Femur (tissue), 1 donor: ENCODE measurements around the gene PRG3.
"Not testable (repeated sequence)": the region's sequence is repeated elsewhere in the genome, so short reads cannot be mapped to it uniquely, and the experiment has no call there.

Experiments used
- DNase-seq: peaks from one replicate; pipeline ENCODE4 v3.0.0-alpha.2; 2017

The PRG3 gene

DNA sequence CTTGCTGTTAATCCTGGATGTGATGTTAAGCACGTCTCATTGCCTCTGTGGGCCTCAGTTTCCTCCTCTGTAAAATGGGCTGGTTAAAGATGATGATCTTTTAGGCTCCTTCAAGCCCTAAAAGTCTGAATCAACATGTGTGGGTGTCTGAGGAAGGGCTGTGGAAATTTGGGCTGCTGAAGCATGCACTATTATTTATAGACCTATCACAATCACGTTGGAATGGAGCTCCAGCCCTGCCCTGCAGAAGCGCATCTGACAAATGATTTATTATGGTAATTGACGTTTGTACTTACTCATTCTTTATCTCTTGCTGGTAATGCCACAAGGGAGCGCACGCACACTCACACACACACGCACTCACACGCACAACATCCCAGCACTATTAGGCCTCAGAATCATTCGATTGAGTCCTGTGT lies 22.4 kb downstream of the PRG3 start:
- no peak for DNase-seq

DNA sequence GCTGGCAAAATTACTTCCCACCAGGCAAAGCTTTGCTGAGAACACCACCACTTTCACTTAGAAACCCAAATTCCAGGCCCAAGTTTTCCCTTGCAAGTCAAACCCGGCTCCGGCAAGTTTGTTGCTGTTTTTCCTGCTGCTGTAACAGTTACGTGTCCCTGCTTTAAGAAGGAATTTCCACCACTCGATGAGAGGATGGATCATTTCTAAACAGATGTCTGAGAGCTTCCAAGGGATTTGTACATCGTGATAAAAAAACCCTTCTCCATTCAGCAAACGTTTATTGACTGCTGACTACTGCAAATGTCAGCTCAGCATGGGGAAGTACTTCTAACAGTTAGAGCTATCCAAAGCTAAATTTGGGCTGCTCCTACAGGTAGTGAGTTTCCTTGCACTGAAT lies 23.1 kb downstream of the PRG3 start:
- DNase-seq: no peak

DNA sequence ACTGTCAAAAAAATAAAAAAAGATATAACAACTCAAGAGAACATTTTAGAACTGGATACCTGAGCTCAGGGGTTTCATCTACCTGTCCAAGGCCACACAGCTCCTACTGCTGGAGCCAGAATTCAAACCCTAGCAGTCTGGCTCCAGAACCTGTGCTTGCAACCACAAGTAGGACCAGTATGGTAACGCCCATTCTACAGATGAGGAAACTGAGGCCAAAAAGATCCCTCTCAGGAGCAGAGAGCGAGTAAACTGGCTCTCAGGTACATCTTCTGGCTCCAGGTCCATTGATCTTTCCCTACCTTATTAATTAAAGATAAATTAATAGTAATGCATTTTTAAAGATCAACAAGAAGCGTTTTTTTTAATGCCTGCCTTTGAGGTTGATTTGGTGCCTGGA lies 23.6 kb downstream of the PRG3 start:
- DNase-seq: no peak

DNA sequence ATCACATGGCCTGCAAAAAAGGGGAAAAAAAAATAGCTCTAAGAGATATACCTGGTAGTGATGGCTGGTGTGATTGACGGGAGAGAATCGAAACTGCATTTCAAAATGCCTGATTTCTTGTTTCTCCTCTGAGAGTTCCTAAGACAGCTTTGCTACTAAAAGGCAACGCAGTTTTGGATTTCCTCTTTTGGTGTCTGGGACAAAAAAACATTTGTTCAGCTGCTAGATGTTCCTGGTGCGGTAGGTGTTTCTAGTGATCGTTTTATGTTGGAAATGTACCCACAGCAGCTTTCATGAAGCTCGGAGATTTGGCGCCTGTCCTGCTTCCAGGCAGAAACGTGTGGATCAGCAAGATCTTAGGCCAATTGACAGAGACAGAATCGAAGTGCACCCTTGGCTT lies 24.7 kb downstream of the PRG3 start:
- no peak for DNase-seq

DNA sequence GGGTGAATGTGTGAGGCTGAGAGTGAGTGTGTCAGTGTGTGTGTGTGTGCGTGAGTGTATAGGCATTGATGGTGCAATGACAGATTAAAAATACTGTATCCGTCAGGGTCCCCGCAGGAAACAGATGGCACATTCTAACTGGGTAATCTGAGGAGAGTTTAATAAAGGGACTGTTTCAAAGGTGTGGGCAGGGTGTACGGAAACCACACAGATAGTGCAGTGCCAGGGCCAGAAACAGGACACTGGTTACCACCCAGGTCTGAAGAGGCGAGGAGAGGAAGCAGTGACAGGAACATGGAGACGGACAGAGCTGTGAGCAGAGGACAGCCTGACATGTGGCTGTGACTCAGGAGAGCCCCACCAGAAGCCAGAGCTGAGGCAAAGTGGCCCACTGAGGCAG lies 26.3 kb downstream of the PRG3 start:
- DNase-seq: no peak

DNA sequence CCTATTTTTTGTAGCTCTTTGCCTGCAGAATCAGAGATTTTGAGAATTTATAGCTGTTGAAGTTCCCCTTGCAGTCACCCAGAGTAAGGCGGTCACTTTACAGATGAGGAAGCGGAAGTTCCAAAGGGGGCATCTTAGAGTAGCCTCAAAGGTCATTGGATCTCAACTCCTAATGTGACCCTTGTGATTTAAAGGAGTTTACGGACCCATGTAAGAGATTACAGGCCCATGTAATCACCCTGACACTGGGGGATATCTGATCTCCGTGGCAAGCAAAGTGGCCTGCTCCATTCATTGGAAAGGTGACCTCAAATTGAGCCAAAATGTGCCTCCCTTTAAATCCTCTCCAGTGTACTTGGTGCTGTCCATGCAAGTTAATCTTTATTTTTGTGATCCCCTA lies 27.1 kb downstream of the PRG3 start:
- no peak for DNase-seq

DNA sequence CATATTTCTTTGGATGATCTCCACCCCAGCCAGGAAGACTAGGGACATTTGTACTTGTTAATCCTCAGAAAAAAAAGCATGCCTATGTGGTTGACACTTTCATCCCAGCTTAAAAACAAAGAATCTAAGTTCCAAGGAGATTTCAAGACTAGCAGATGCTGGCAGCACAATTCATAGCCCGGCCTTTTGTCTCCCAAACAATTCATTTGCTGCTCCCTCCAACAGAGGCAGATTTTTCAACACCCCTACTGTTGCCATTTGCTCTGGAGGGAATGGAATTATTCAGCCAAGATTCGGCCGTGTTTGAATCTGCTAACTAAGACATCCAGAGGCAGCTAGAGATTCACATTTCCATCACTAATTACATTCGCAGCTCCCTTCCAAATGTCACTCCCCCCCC lies 27.5 kb downstream of the PRG3 start:
- no peak for DNase-seq

DNA sequence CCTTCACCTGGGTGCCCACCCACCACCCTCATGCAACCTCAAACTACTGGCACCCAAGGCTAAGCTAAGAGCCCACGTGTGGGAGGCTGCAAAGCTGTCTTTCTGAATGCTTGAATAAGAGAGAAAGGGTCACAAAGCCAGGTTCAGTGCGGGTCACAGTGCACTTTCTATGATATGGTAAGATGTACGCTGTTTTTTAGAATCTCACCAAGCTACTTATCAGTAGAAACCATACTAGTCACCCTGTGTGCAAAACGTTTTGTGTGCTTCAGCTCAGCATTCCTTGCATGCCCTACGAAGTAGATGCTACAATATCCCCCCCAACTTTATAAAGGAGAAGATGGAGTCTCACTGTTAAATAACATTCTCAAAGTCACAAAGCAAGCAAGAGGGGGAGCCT lies 27.9 kb downstream of the PRG3 start:
- DNase-seq: no peak

DNA sequence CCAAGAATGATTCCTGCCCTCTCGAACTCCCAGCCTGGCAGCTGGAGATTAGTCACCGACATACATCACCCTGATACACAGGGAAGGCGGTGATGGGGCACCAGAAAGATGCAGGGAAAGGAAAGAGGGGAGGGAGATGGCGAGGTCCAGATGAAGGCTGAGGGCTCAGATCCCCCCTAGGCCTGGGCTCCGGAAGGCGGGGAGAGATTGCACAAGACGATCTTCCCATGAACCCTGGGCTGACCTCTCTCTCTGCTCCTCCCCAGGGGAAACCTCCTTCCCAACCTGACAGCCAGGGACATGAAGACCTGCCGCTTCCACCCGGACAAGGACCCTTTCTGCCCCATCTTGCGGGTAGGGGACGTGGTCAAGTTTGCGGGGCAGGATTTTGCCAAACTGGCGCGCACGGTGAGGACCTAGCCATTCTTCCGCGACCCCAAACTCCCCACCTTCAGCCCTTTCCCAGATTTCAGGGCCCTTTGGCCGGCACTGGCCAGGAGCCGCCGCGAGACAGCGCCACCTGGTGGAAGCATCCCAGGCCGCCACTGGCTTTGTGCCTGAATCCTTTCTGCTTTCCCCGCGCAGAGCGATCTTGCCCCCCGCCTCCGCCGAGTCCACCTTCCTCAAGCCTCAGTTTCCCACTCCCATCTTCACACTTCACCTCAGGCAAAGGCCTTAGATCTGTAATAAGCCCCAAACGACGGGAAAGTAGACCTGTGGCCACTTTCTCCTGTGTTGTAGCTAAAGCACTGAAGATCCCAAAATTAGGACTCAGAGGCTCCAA lies 31.3 kb downstream of the PRG3 start:
- DNase-seq: peak; percentile 76

DNA sequence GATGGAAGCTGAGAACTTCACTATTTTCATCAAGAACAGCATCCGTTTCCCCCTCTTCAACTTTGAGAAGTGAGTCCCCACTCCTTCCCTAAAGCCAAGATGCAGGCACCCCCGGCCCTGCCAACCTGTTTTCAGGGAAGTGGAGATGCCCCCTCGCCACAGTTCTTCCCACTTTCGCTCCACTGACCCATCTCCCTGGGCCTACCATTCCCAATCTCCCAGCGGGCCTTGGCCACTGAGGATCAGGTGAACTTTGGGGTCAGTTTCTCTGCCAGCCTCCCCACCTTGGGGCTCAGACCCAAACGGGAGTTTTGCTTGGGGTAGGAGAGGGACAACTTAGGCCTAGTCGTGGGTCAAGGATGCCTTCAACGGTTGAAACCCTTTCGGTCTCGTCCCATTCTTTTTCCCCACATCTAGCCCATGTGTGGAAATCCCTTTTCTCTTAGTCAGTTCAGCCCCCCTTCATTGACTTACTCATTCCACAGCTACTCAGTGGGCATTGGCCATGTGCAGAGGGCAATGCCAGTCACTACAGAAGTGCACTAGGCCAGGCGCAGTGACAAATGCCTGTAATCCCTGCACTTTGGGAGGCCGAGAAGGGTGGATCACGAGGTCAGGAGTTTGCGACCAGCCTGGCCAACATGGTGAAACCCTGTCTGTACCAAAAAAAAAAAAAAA lies 32.2 kb downstream of the PRG3 start:
- DNase-seq: no peak

DNA sequence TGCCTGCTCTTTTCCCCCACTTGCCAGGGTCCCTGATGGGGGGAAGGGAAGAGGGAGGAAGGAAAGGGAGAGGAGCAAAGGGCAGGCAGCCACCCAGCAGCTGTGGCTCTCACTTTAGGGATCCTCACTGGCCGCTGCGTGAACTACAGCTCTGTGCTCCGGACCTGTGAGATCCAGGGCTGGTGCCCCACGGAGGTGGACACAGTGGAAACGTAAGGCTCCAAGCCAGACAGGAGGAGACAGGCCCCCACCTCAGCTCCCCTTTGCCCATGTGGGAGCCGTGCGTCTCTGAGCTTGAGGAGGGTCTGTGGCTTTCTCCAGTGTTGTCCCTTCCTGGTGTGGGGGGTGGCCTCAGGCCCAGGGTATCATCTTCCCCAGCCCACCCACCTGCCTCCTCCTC lies 32.9 kb downstream of the PRG3 start:
- no peak for DNase-seq

DNA sequence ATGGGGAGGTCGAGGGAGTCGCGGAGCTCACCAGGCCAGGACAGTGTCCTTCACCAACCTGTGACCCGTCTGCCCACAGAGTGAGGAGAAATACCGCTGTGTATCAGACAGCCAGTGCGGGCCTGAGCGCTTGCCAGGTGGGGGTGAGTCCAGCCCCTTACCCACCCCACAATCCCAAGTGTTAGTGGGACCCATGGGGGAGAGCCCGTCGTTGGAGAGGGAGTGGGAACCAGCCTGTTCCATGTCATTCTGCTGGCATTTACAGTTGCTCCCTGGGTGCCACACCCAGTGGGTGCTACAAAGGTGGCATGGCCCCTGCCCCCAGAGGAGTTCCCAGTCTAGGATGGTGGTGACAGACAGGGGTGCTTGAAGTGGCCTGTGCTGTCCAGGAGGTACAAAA lies 33.6 kb downstream of the PRG3 start:
- DNase-seq: no peak

DNA sequence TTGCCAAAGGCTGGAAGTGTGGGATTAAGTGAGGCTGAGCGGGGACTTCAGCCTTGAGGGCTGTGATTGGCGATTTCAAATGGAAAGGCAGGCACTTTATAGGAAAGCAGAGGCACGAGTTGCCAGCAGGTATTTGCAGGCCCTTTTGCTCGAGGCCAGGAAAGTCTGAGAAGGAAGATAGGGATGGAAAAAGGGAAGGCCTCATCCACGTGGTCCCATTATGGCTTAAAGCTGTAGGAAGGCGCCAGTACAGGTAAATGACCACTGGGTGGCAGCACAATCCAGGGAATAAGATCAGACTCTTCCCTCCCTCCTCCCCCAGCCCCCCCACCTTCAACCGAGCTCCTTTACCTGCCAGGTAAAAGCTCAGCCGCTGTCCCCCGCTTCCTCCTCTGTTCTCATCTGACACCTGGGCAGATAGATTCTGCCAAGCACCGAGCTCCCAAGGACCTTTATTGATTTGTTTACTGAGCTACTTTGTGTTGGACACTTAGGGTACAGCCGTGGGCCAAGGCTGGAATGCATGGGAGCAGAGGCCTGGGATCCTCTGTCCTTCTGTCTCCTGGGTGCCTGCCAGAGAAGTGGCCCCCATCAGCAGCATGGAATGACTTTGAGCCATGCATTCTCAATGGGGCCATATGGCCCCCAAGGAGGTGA lies 35.3 kb downstream of the PRG3 start:
- DNase-seq: peak; percentile 72

DNA sequence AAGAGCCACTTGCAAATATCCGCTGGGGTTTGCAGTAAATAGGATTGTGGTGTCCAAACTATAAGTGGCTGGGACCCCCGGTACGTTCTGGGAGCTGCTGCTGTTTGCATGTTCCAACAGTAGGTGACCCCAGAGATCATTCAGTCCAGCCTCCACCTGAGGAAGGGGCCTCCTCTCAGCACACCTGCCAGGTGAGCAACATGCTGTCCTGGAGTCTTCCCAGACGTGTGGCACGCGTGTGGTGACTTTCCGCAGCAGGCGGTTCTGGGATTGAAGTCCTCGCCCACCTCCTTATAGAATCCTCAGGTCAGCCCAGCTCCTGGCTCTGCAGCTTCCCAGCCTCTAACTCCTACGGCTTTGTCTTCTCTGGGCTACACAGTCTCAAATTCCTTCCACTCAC lies 36.1 kb downstream of the PRG3 start:
- DNase-seq: no peak

DNA sequence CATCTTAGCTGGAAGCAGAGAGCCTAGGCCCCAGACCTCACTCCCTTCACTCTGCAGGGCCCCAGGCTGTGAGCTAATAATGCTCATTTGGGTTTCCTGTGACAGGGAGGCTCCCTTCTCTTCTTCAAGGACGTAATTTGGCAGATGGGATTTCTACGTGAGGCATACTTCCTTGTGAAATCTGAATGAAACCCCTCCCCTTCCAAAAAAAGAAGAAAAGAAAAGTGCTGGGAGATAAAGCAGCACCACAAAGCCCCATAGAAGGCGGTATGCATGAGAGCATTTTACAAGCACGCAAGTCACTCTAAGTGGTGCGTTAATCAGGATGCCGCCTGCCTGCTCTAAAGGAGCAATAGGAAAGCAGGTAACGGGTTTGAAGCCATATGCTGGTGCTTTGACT lies 37.1 kb downstream of the PRG3 start:
- DNase-seq: no peak

DNA sequence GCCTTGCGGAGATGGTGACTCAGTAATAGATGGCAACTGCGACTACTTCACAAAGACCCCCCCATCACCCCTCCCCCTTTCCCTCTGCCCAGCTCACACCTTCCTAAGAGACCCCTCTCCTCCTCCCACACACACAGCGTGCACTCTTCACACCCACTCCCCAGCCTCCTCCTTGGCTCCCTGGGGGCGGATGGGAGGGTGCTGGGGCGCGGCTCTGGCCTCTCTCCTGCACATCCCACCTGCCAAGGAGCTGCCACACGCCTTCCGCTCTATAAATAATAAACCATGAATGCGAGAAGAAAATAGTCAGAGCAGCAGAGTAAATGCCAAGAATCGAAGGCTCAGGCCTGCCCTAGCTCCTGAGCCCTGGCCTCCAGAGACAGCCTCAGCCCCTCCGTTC lies 38.2 kb downstream of the PRG3 start:
- no peak for DNase-seq

DNA sequence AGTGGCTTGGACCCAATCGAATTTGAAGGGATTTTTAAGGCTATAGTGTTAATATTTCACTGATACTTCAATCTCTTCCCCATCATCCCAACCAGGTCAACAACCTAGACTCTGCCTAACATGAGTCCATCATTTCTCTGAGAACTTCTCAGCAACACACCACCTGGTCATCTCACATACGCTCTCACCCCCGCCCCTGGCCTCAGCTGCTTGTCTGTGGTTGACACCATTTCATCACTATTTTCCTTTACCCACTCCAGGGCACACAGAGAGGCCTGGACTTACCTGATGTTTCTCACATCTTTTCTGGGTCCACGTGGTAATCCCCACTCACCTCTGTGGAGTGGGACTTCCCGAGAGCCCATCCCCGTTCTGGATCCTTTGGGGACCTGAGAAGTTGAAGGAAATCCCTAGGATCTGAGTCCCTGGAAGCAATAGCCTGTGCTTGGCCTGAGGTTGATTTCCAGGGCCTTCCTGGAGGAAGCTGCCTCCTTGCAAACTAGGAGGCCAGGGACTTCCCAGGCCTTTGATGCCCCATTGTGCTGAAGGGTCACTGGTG lies 39.6 kb downstream of the PRG3 start:
- no peak for DNase-seq

DNA sequence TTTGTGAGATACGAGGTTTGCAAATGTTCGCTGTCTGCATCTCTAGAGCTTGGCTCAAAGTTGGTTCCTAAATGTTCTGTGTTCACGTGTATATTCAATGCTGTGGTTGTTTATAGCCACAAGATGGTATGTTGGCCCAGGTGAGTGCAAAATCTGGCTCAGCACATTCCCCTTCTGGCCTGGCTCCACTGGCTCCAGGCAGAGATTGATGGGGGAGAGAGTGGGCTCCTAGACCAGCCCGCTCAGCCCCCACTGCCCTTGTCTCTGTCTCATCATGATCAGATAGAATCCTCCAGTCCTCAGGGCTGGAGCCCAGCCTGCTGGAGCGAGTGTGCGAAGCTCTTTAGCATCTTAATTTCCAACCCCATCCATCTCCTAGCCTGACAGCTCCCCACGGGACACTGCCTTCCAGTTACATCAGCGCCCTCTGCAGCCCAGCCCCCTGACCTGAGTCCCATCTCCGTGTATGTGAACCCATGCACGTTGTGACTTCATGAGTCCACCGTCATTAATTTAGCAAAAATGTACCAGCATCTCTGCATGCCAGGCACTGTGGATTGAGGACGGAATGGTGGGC lies 40.8 kb downstream of the PRG3 start:
- peak; percentile 49 for DNase-seq

DNA sequence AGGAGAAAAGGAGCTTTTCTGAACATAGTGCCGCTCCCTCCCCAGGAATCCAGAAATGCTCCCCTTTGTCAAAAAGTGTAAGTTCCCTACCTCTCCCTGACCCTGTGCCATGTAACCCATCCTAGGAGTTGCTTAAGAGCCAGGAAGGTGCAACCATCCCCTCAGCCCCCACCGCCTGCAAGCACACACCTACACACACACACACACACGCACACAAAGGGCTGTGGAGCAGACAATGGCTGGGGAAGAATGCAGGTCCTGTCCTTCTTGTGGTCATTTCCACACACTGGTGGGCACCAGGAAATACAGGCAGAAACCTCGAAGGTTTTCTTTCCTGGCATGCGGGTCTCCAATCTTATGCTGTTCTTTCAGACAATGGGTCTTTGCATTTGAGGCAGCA lies 41.6 kb downstream of the PRG3 start:
- no peak for DNase-seq

DNA sequence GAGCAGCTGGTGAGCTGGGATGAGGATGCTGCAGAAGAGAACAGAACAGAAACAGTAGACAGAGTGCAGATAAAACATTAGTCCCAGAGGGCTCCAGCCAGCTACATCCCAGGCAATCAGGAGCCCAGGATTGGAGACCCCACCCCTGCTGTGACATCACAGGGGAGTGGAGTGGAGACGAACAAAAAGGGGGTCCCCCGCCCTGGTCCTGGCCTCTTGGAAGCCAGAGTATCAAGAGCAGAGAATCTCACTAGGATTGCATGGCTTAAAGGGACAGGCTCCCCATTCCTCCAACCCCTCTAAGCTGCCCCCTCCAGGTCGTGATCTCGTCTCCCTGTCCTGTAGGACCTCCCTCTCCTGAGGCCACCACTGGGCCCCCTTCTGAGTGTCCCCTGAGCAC lies 42.8 kb downstream of the PRG3 start, which contains the start of gene P2RX3:
Gene P2RX3, plus strand, starts transcription at position 211 of the 400 bp plus-strand sequence. CDS start 199 bp downstream, outside the sequence.
- no peak for DNase-seq

DNA sequence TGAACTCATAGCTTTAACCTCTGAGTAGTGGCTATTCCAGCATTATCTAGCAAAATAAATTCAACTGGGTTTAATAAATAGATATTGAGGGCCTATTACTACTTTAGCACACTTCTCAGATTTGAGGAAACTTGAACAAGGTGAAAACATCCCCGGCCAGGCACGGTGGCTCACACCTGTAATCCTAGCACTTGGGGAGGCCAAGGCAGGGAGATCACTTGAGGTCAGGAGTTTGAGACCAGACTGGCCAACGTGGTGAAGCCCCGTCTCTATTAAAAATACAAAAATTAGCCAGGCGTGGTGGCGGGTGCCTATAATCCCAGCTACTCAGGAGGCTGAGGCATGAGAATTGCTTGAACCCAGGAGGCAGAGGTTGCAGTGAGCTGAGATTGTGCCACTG lies 44.1 kb downstream of the PRG3 start:
- DNase-seq: not testable (repeated sequence)

DNA sequence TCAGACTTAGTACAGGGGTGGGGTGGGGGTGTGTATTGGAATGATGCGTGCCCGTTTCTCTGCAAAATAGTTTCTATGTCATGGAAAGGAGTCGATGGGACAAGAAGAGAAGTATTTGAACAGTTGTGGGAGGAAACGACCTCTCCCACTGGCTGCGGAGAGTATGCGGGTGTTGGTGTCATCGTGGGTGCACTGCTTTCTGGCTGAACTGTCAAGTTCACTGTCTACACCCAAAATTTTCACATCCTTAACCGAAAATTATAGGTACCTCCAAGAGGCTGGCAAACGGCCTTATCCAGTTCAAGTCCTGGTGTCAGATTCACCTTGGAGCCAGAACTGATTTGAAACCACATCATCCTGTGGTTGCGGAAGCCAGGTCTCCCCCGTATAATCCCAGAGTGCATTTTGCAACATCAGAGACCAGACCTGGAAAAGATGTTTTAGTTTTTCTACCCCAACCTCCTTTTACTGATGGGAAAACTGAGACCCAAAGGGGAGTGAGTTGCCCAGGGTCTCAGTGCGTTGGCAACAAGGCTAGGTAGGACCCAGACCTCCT lies 44.8 kb downstream of the PRG3 start:
- DNase-seq: no peak
